ENCODE data around the gene SHMT2. TPM values are rescaled to one million over a fixed set of nuclear protein-coding genes. Genes with fewer than 3 reads are reported as not detected.

The SHMT2 gene
- total and polyA plus RNA-seq, 2 donors (not counting 3 experiments of a cell fraction or from before 2014, with no cell fraction given) = 155 to 243 TPM

- Histone ChIP-seq H3K9me1 (replicated peaks; ENCODE audit: control insufficient read depth, extremely low read depth, insufficient read depth, low read length) (no peaks in the 10 kb centered on the region), H3K27ac (ENCODE audit: insufficient read depth, low read depth, low read length) (no peak overlapping the region), H2AFZ (ENCODE audit: low read depth, low read length) (no peak overlapping the region), H4K20me1 (replicated peaks; ENCODE audit: control insufficient read depth, extremely low read depth, insufficient read depth, low read length) (no peaks in the 10 kb centered on the region), H3K4me2 (ENCODE audit: insufficient read depth, low read length) (no peak overlapping the region), H3K27me3 (ENCODE audit: control insufficient read depth in 2 of 2, insufficient read depth in 2 of 2, low read length in 2 of 2) (peaks cover 2 to 3% of the 10 kb centered on the region in 2 experiments), H3K9ac (replicated peaks; ENCODE audit: extremely low read depth, insufficient read depth, low read length) (no peak overlapping the region), H3K9me3 (replicated peaks; ENCODE audit: control insufficient read depth, insufficient read depth, low read length) (no peaks in the 10 kb centered on the region), H3K79me2 (ENCODE audit: control insufficient read depth, insufficient read depth, low read length) (no peaks in the 10 kb centered on the region), H3K4me1 (ENCODE audit: control insufficient read depth, extremely low read depth, insufficient read depth, low read length) (no peaks in the 10 kb centered on the region), H3K36me3 (ENCODE audit: control insufficient read depth in 2 of 2, extremely low read depth in 1 of 2, insufficient read depth in 2 of 2, low read length in 2 of 2) (no peaks in the 10 kb centered on the region), H3K4me3 (replicated peaks in 1 of 3; ENCODE audit: insufficient read depth in 1 of 3, low read depth in 1 of 3, low read length in 3 of 3) (no peak overlapping the region)
- dilution Hi-C loops (cut with MboI; ENCODE audit: extremely low pct_ligation_motif_present, low sequenced_read_pairs) = no loop called here
- FAIRE-seq (no peak), DNase-seq (ENCODE audit: low read depth, low spot score) (no peak)
- TF ChIP-seq MYC (IDR thresholded peaks at IDR 0.05; ENCODE audit: low read depth, low read length) (no peak), CTCF (IDR thresholded peaks at IDR 0.05; ENCODE audit: extremely low read depth in 1 of 2, insufficient read depth in 1 of 2, low read depth in 1 of 2, low read length in 2 of 2) (no peak), POLR2AphosphoS5 (IDR thresholded peaks at IDR 0.05; ENCODE audit: insufficient read depth, low read depth, low read length) (no peak), MAX (IDR thresholded peaks at IDR 0.05; ENCODE audit: insufficient read depth, insufficient read length) (no peak), POLR2A (IDR thresholded peaks at IDR 0.05; ENCODE audit: low read depth, low read length) (no peak), GATA2 (IDR thresholded peaks at IDR 0.05; ENCODE audit: insufficient read depth, insufficient read length, low read depth, low read length) (no peak), EZH2 (IDR thresholded peaks at IDR 0.05; ENCODE audit: borderline replicate concordance, low read depth, low read length, severe bottlenecking) (no peak), JUN (IDR thresholded peaks at IDR 0.05; ENCODE audit: borderline replicate concordance, insufficient read depth, insufficient read length, low read depth) (no peak), FOS (IDR thresholded peaks at IDR 0.05; ENCODE audit: borderline replicate concordance, insufficient read depth, low read length) (no peak)
- BruUV-seq (replicated peaks) = no TSS peak
- POLR2A ChIA-PET = no interaction called here
- intact Hi-C loops (cut with micrococcal nuclease) = no loop called here
- CTCF ChIA-PET = interaction anchor here (0.8 to 10.3 kb wide), 10 partner anchors 10 to 117 kb away, joined by 3 to 164 read pairs (median 6); partner anchors contain the start of genes LRP1 and NEMP1
Observed at GRCh38 chr12:57185906-57186508, 43.5 kb upstream of the SHMT2 start.
